ENCODE measurements around the gene KATNA1. TPM values are rescaled to one million over a fixed set of nuclear protein-coding genes. Genes with fewer than 3 reads are reported as not detected.
"Not testable (repeated sequence)": the region's sequence is repeated elsewhere in the genome, so short reads cannot be mapped to it uniquely, and the experiment has no call there.

Gene KATNA1
- total and polyA plus RNA-seq, 2 experiments from 2014 or later = 17.2 to 18.4 TPM

GRCh38 chr6:149683256-149683859, 34.8 kb upstream of the KATNA1 start:
- no peak overlapping the region for H3K4me3 ChIP-seq
- no peaks in the 10 kb centered on the region for H4K20me1 ChIP-seq (ENCODE audit: insufficient read depth, poor library complexity, severe bottlenecking)
- H3K9me2 ChIP-seq (replicated peaks; ENCODE audit: insufficient read depth) = no peaks in the 10 kb centered on the region
- no peaks in the 10 kb centered on the region for H3K9me3 ChIP-seq (ENCODE audit: low read depth)
- H3K79me2 ChIP-seq = peaks cover 25% of the 10 kb centered on the region
- DNase-seq (ENCODE audit: low spot score) = no peak
- no peaks in the 10 kb centered on the region for H3K4me1 ChIP-seq (ENCODE audit: insufficient read depth)
- no peaks in the 10 kb centered on the region for H3K36me3 ChIP-seq (replicated peaks; ENCODE audit: insufficient read depth, low read depth)
- no peaks in the 10 kb centered on the region for H3K27me3 ChIP-seq
- TF ChIP-seq EZH2 (IDR thresholded peaks at IDR 0.05; ENCODE audit: borderline replicate concordance) (no peak), CTCF (IDR thresholded peaks at IDR 0.05; ENCODE audit: poor library complexity) (no peak), EZH2phosphoT487 (IDR thresholded peaks at IDR 0.05; ENCODE audit: low read depth, severe bottlenecking, unreplicated experiment) (no peak)
- 95% methylated on average over 4 of the region's 4 CpGs for WGBS (ENCODE audit: low lambda C conversion rate, missing lambda C conversion rate)
- no peak overlapping the region for H3K4me2 ChIP-seq
- no peak overlapping the region for H2AFZ ChIP-seq
- no peak overlapping the region for H3K27ac ChIP-seq

- H3K27me3 ChIP-seq; H3K4me2 ChIP-seq; H3K4me1 ChIP-seq (ENCODE audit: insufficient read depth); H3K9me2 ChIP-seq (replicated peaks; ENCODE audit: insufficient read depth); H3K4me3 ChIP-seq; H2AFZ ChIP-seq; DNase-seq (ENCODE audit: low spot score); H3K9me3 ChIP-seq (ENCODE audit: low read depth); H3K36me3 ChIP-seq (replicated peaks; ENCODE audit: insufficient read depth, low read depth); H4K20me1 ChIP-seq (ENCODE audit: insufficient read depth, poor library complexity, severe bottlenecking); H3K27ac ChIP-seq: not testable (repeated sequence)
- peaks cover 24% of the 10 kb centered on the region for H3K79me2 ChIP-seq
- 92% methylated on average over 14 of the region's 14 CpGs for WGBS (ENCODE audit: low lambda C conversion rate, missing lambda C conversion rate)
These were observed 33.3 kb upstream of the KATNA1 start for GRCh38 chr6:149681845-149682244.

GRCh38 chr6:149681209-149681608, 32.7 kb upstream of the KATNA1 start:
- no peak for DNase-seq (ENCODE audit: low spot score)
- H3K4me2 ChIP-seq = no peak overlapping the region
- H3K27ac ChIP-seq = no peak overlapping the region
- H3K36me3 ChIP-seq (replicated peaks; ENCODE audit: insufficient read depth, low read depth) = no peaks in the 10 kb centered on the region
- no peak overlapping the region for H2AFZ ChIP-seq
- H3K4me1 ChIP-seq (ENCODE audit: insufficient read depth) = no peaks in the 10 kb centered on the region
- TF ChIP-seq EZH2phosphoT487 (IDR thresholded peaks at IDR 0.05; ENCODE audit: low read depth, severe bottlenecking, unreplicated experiment) = no peak
- TF ChIP-seq CTCF (IDR thresholded peaks at IDR 0.05; ENCODE audit: poor library complexity) = no peak
- no peak for TF ChIP-seq EZH2 (IDR thresholded peaks at IDR 0.05; ENCODE audit: borderline replicate concordance)
- H4K20me1 ChIP-seq (ENCODE audit: insufficient read depth, poor library complexity, severe bottlenecking) = no peaks in the 10 kb centered on the region
- no peaks in the 10 kb centered on the region for H3K27me3 ChIP-seq
- no peaks in the 10 kb centered on the region for H3K9me2 ChIP-seq (replicated peaks; ENCODE audit: insufficient read depth)
- H3K79me2 ChIP-seq = peaks cover 24% of the 10 kb centered on the region
- no peaks in the 10 kb centered on the region for H3K9me3 ChIP-seq (ENCODE audit: low read depth)
- H3K4me3 ChIP-seq = no peak overlapping the region

- no peak overlapping the region for H3K27ac ChIP-seq
- H3K4me3 ChIP-seq = no peak overlapping the region
- no peak overlapping the region for H2AFZ ChIP-seq
- no peaks in the 10 kb centered on the region for H3K9me2 ChIP-seq (replicated peaks; ENCODE audit: insufficient read depth)
- H3K4me2 ChIP-seq = no peak overlapping the region
- H4K20me1 ChIP-seq (ENCODE audit: insufficient read depth, poor library complexity, severe bottlenecking) = no peaks in the 10 kb centered on the region
- H3K79me2 ChIP-seq = peaks cover 24% of the 10 kb centered on the region
- DNase-seq (ENCODE audit: low spot score) = no peak
- H3K4me1 ChIP-seq (ENCODE audit: insufficient read depth) = no peaks in the 10 kb centered on the region
- H3K36me3 ChIP-seq (replicated peaks; ENCODE audit: insufficient read depth, low read depth) = no peaks in the 10 kb centered on the region
- H3K27me3 ChIP-seq = no peaks in the 10 kb centered on the region
- WGBS (ENCODE audit: low lambda C conversion rate, missing lambda C conversion rate) = 69% methylated on average over 1 of the region's 1 CpG
- TF ChIP-seq EZH2 (IDR thresholded peaks at IDR 0.05; ENCODE audit: borderline replicate concordance) = no peak
- no peak for TF ChIP-seq EZH2phosphoT487 (IDR thresholded peaks at IDR 0.05; ENCODE audit: low read depth, severe bottlenecking, unreplicated experiment)
- TF ChIP-seq CTCF (IDR thresholded peaks at IDR 0.05; ENCODE audit: poor library complexity) = no peak
- no peaks in the 10 kb centered on the region for H3K9me3 ChIP-seq (ENCODE audit: low read depth)
These were observed 32.0 kb upstream of the KATNA1 start for GRCh38 chr6:149680503-149680902.

GRCh38 chr6:149672265-149672664, 23.8 kb upstream of the KATNA1 start:
- H2AFZ ChIP-seq; H3K27me3 ChIP-seq; H4K20me1 ChIP-seq (ENCODE audit: insufficient read depth, poor library complexity, severe bottlenecking); H3K36me3 ChIP-seq (replicated peaks; ENCODE audit: insufficient read depth, low read depth); H3K4me3 ChIP-seq; DNase-seq (ENCODE audit: low spot score); H3K9me3 ChIP-seq (ENCODE audit: low read depth); H3K4me1 ChIP-seq (ENCODE audit: insufficient read depth); H3K79me2 ChIP-seq; H3K27ac ChIP-seq; H3K4me2 ChIP-seq; H3K9me2 ChIP-seq (replicated peaks; ENCODE audit: insufficient read depth): not testable (repeated sequence)
